ENCODE data around the gene HMCN1.

HMCN1 gene

DNA sequence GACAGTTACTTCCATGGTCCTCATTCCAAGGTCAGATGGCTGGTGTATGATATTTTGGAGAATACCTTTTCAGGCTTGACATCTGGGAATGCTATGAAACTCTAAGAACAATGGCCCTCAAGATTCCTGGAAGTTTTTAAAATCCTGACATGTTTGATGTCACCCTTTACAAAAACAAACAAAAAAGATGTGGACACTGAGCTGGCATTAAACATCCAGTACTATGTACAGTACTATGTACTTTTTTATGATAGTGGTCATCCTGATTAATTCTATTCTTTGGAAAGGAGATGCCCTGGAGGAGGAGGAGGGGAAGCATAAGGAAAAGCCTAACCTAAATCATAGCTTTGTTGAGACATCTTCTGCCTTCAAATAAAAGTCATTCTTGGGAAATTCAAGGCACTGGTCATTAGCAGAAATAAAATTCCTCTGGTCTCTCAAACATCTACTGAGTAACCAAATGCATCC, 235.4 kb downstream of the HMCN1 start:
- ATAC-seq (no peak), DNase-seq (no peak)

DNA sequence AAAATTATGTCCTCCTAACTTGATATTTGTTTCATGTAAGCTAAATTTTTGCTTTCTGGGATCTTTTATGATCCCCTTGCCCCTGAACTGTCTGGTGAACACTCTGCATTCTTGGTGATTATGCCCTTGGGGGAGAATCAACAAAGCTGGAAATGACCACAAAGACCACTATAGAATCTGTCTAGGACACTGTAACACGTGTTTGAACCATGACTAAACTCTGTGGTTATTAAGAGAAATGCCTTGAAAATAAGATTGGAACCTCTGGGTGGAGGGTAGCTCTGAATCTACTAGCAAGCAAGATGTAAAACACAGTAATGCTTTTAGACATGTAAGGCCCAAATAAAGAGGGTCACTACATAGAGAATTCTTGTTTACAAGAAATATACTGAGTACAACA, 237.5 kb downstream of the HMCN1 start:
- no peak for ATAC-seq
- DNase-seq: no peak

DNA sequence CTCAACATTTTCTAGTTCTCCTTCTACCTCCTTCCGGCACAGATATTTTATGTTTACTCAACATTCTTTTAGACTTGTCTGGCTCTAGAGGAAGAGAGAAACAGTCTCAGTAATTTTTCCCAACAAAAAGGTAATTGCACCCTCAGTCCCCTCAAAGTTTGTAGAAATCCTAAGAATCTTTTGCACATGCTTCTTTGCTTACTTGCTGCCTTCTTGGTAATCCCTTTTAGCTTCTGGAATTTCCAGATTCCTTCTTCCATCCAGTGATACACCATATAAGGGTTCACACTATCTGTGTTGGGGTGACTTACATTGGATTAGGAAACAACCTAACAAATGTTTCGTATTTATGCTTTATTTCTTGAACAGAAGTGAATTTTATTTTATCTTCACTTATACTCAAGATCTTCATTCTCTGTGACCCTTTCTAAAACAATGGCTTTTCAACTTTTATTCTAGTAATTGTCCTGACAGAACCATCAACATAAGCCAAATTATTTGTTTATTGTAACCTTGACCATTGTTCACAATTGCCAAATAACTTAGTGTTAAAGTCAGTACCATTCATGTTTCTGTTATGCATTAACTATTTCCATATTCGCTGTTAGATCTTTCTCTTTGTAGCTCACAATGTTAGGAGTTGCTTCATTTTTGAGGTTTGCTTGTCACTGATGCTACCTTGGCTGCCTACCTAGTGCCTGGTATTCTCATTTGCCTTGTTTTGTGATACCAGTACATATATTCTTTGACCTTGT, 238.1 kb downstream of the HMCN1 start:
- ATAC-seq: no peak
- DNase-seq: no peak

DNA sequence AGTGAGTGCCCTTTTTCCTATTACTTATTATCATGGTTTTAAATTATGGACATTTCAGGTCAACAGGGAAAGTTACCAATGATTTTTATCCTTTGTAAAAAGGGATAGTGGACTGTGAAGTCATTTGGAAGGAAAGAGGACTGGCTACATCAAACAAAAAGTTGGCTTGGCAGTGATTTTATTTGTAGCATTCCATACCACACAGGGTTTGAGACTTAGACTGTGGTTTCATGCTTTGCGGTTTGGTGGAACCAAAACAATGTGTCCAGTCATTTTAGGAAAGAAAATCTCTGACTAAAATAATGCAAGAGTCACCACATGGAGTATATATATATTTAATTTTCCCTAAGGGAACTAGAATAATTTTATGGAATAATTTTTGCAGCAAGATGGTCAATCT, 239.5 kb downstream of the HMCN1 start:
- no peak for DNase-seq

DNA sequence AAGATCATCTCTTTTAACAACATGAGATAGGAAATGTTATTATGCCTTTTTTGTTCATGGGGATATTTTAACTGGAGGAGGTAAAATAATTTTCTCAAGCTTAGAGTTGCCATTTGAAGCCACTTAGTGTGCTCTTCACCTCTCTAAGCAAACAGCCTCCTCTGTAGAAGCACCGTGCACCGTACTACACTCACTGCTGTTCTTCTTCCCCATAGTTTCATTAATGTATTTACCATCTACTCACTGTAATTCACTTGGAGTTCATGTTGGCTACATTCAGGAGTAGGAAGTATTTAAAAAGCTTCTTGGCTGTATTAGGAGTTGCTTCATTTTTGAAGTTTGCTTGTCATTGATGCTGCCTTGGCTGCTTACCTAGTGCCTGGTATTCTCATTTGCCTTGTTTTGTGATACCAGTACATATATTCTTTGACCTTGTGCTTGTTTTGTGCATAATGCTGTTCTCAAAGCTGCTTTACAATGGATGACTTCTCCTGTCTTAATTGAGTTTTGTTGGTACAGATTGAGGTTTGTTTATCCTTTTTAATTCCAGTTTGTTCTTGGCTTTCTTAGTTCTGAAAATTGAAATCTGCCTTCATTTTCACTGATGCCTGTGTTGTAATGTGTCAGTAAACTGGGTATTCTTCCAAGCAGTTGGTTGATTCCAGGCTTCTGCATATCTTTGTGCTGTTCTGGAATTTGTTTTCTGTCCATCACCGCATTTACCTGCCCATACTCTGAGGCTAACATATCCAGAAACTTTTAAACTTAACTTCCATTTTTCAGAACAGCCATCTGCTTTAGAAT, 240.4 kb downstream of the HMCN1 start:
- ATAC-seq (no peak), DNase-seq (no peak)

More for the DNA sequence above, 239.5 kb downstream of the HMCN1 start:
- ATAC-seq: no peak

DNA sequence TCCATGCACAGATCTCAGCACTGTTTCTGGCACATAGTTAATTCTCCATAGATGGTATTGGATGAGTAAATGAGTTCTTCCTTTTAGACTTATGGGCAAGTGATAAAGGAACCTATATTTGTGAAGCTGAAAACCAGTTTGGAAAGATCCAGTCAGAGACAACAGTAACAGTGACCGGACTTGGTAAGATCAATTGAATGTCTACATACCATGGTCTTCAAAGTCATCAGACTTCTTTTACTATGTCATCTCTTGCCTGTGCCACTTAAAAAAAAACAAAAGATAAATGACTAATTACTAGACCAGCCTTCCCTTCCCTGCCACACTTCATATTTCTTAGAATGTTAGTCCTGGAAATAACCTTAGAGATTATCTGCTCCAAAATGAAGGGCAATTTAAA, 246.7 kb downstream of the HMCN1 start:
- ATAC-seq (peak; percentile 36), DNase-seq (no peak)

DNA sequence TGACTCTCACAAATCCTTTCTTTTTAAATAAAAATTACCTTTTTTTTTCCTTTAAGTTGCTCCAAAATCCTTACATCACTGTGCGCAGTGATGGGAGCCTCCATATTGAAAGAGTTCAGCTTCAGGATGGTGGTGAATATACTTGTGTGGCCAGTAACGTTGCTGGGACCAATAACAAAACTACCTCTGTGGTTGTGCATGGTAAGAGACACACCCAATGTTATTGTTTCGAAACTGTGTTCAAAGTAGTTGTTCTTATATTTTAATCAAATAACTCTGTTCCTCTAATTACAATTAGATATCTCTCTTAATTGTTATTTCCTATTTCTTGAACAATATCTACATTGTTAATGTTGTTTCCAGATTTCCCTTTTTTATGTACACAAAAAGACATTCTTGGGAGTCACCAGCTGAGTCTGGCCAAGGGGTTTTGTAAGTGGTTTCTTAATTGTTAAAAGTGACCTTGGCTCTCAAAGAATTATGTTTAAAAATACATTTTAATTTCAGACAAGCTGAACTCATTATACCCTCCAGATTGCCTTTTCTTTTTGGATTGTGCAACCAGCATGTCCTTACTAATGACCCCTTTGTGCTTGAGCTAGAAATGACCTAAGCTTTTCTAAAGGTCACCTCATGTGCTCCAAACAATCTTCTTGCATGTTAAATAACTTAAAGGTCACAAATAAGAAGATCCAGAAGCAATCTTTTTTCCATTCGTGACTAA, 250.1 kb downstream of the HMCN1 start:
- DNase-seq: no peak

DNA sequence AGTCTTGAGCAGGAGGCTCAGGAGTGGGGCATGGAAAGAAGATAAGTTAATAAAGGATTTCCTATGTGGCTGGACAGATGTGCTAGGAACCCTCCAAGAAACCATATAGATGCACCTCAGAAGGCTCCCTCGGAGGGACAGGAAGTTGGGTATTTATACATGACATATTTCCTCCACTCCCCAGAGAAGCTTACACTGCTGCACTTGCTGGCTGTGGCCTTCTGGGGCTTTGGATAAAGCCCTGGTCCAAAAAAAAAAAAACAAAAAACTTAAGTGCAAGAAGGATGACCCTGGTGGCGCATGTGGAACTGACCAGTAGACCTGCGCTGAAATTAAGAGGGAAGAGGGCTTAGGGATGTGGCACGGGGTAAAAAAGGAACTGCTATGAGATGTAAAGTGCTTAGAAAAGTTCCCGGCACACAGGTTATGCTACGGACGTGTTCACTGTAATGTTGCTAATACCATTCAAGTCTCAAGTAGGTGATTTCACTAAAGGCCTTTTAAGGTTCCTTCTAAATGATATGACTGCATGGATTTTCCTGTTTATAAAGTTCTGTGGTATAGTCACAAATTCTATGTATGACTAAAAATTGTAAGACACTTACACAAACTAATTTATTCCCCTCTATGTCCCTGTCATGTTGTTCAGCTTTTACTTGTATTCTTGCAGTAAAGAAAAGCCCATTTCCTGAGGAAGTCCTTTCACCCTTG, 253.6 kb downstream of the HMCN1 start:
- ATAC-seq: peak; percentile 66
- DNase-seq: no peak

More for the DNA sequence above, 250.1 kb downstream of the HMCN1 start:
- ATAC-seq: no peak

DNA sequence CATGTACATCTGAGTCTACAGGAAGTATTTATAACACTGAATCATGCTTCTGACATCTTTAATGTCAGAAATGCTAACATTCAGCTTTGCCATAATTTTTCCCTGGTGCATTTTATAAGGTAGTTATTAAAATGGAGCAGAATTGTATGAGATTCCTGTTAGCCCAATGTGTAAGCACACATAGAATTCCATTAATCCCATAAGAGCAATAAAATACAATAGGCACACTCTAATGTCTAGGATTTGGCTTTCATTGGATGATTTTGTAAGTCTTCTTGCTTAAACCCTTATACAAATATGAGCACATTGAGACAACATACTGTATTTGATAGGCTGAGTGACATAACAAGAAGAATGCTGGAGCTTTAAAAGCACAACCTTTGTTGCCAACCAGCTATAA, 256.4 kb downstream of the HMCN1 start:
- ATAC-seq (no peak), DNase-seq (no peak)

DNA sequence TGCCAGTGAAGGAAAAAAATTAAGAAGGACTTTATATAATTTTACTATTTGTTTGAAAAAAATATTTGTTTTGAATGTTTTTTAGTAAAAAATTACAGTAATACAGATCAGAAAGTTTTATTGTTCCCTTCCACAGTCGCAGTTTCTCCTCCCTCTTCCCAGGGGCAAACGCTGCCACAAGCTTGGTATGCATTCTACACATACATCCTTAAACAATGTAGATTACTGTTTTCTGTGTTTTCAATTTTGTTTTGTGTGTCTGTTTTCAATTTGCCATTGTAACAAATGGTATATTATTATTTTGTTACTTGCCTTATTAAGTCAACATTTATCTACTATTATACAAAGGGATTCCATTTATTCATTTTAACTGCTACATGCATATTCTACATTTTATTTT, 257.1 kb downstream of the HMCN1 start:
- ATAC-seq: no peak
- no peak for DNase-seq

DNA sequence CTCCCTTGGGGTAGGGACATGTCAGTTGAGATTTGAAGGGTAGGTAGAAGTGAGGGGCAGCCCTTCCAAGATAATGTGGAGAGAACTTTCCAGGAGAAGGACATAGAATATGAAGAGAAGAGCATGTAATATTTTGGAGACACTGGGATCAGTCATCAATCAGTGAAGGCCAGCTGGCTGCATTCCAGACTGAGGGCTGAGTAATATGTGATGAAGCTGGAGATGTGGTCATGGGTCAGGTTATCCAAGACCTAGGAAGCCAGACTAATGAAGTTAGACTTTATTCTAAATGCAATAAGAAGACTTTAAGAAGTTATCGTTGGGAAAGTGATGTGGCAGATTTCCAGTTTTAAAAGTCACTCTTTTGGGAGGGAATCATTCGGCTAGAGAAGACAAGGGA, 262.0 kb downstream of the HMCN1 start:
- ATAC-seq: no peak
- DNase-seq: no peak

DNA sequence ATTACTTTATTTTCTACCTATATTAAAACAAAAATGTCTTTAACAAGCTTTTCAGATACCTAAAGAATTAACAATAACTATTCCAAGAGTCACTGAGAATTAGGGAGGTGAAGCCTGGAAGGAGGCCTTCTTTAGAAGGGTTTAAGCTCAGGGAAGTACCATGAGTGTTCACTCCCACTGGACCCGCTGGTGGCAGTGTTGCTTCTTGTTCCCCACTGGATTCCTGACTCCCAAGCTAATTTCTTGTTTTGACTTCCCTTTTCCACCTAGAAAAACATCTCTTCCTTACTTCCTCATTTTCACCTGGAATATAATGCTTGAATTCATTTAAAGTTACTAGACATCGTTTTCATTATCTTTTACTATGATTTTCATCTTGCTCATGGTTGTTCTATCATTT, 264.2 kb downstream of the HMCN1 start:
- DNase-seq (no peak), ATAC-seq (no peak)

DNA sequence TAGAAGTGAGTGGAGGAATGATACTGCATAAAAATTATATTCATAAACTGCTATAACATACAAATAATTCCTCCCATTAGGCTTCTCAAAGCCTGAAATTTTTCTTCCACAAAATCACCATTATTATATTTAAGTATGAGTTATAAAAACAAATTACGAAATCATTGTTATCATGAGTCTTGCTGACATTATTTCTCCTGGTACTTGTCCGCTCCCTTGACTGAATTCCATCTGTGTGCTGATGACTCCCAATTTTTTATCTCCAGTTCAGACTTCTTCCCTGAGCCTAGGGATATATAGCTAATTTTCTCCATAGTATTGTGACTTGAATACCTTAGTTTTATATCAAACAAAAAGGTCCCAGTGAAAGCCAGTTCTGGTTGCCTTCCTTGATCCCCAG, 268.2 kb downstream of the HMCN1 start:
- no peak for ATAC-seq
- no peak for DNase-seq

DNA sequence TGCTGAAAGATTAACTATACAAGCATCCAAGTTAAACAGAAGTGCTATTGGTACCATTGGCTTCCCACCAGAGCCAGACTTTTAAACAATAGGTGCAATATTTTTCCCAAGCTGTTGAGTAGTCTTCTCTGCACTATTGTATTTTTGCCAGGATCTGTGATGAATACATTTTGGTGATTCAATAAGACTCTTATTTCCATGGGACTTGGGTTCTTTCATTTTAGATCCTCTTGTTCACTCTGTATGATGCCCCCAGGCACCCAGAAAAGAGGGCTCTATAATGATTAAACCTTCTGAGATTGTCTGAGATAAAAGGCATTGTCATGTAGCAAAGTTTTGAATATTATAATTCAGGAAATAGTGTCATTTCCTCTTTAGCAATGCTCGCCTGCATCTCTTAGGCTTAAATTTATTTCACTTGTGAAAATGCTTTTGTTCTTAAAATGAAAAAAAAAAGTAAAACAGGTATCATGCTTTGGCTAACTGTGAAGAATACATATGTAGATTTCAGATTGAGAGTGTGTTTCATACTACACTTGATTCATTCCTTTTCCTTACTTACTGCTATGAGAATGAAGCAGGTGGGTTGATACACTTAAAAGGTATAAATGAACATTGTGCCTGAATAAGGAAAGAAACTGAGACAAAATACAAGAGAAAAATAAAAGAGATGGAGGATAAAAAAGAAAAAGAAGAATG, 275.0 kb downstream of the HMCN1 start:
- no peak for ATAC-seq
- no peak for DNase-seq

DNA sequence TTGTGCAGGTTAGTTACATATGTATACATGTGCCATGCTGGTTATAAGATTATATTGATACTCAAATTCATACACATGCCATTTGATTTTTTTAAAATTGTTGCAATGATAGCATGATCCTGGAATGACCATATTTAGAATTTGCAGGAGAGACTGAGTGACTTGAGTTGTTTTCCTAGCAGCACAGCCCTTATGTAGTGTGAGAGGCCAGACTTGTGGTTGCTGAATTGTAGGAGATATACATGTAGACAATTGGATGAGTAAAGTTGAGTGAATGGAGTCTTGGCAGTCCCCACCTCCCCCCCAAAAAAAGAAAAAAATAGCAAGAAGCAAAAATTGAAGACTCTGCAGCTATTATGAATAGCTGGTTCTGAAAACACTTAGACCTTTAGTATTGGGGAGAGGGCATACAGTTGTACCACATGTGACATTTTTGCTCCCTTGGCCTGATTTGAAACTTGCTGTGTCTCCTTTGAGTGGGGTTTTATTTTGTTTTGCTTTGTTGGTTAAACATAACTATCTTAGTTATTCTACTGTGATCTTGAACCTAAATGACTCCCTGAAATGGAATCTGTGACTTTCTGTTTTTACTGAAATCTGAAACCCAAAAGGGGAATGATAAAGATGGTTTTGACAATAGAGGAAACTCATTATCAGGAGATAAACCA, 280.3 kb downstream of the HMCN1 start:
- DNase-seq (no peak), ATAC-seq (no peak)

DNA sequence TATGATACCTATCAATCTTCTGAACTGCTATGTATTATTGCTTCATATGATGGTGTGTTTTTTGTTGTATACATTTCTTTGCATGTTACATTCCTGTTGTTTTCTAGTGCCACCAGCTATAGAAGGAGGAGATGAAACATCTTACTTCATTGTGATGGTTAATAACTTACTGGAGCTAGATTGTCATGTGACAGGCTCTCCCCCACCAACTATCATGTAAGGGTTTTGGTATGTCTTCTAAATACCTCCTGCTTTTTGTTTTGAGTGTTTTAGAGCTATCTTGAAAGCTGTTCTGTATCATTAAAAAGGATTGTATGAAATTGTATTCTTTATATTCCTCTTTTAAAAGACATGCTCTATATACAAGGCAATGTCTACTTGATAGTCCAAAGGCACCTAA, 282.7 kb downstream of the HMCN1 start:
- no peak for ATAC-seq
- no peak for DNase-seq

DNA sequence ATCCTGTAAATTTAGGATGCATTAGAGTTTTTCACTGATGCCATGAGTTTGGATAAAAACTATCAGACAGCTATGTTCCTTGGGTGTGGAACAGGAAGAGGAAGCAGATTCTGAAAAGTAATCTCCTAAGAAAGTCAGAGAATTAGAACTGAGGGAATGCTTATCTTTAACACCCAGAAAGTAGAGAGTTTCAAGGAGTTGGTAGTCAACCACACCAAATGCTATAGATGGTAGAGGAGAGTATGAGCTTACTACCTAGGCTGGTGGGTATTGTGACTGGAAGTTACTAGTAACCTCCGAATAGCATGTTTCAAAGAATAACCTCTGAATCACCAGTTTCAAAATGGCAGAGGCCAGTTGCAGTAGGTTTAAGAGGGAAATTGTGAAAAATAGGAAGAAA, 288.0 kb downstream of the HMCN1 start:
- ATAC-seq (no peak), DNase-seq (no peak)

DNA sequence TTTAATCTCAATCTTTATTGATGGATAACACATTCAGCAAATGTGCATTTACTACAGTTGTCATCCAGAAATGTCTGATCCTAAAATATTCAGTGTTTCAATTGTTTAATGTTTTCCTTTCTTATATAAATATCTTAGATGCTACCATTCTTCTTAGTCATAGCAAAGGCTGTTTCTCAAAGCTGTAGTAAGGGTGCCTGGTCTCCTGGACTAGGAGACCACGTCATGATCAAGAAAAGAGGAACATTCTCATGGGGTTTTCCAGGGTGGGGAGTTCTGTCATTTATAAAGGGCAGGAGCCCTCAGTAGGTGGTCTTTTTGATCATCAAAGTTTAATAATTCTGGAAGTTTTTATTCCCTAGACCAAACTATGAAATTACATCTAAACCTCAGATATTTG, 292.8 kb downstream of the HMCN1 start:
- no peak for ATAC-seq

DNA sequence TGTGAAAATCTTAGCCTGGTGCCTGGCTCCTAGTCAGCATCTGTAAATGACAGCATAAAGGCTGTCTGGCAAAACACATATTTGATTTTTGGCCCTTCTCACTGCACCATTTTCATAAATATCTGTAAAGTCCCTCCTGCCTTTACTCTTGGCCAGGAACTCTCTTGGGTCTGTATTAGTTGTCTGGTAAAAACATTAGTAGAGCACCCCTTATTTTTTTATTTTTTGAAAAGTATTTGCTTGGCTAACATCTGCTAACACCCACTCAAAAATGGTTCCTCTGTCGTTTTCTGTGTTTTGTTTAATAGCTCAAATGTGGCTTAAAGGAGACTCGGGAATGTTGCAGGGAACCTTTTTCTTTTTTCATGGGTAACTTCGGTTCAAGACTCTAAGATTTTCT, 293.4 kb downstream of the HMCN1 start:
- DNase-seq (no peak), ATAC-seq (no peak)

More for the DNA sequence above, 292.8 kb downstream of the HMCN1 start:
- no peak for DNase-seq

DNA sequence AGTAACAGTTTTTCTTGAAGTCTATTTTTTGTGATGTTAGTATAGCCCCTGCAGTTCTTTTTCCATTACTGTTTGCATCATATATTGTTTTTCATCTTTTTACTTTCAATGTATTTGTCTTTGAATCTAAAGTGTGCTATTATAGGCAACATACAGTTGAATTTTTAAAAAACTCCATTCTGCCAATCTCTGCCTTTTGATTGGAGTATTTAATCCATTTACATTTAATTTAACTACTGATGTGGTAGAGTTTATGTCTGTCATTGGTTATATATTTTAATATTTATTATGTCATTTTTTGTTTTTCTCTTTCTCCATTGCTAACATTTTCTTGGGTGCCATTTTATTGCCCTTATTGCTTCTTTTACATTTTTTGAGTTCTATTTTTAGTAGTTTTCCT, 296.3 kb downstream of the HMCN1 start:
- DNase-seq (no peak), ATAC-seq (no peak)

DNA sequence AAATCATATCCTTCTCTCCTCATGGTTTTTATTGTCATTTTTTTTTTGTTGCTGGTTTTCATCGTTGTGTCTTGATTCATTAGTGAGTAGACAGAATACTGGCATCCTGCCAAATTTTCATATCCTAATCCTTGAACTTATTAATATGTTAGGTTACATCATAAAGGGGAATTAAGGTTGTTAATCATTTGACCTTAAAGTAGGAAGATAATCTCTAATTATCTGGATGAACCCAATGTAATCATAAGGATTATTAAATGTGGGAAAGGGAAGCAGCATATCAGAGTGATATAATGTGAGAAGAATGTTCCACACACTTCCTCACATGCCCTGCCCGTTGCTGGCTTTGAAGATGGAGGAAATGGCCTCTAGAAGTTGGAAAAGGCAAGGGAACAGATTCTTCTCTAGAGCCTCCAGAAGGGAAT, 299.7 kb downstream of the HMCN1 start:
- DNase-seq: no peak
- ATAC-seq: no peak
